ENCODE data around the gene RTRAF.

DNA sequence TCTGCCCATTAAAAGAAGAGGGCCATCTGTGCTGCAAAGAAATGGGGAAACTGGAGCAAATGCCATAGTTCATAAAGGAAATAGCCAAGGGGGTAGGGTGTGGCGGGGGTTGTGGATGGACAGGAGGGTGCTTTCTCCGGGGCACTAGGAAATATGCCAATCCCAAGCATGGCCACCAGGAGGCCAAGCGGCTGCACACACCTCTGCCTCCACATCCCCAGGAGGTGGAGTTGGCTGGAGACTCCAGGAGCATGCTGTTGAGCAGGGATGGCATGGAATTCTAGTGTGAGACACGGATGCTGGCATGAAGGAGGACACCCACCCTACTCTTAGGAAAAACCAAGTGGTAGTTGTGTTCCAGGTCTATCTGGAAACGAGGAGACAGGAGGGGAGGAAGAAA lies 54.3 kb downstream of the RTRAF start:
- TF ChIP-seq, protein P1, sequence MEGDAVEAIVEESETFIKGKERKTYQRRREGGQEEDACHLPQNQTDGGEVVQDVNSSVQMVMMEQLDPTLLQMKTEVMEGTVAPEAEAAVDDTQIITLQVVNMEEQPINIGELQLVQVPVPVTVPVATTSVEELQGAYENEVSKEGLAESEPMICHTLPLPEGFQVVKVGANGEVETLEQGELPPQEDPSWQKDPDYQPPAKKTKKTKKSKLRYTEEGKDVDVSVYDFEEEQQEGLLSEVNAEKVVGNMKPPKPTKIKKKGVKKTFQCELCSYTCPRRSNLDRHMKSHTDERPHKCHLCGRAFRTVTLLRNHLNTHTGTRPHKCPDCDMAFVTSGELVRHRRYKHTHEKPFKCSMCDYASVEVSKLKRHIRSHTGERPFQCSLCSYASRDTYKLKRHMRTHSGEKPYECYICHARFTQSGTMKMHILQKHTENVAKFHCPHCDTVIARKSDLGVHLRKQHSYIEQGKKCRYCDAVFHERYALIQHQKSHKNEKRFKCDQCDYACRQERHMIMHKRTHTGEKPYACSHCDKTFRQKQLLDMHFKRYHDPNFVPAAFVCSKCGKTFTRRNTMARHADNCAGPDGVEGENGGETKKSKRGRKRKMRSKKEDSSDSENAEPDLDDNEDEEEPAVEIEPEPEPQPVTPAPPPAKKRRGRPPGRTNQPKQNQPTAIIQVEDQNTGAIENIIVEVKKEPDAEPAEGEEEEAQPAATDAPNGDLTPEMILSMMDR (IDR thresholded peaks at IDR 0.05), result peak; percentile 79
- TF ChIP-seq ZFX (IDR thresholded peaks at IDR 0.05; ENCODE audit: borderline replicate concordance), result no peak
